ENCODE results near the gene LTA.

GRCh38 chr6:31528307-31528777 is 43.7 kb upstream of the LTA start:
- TF ChIP-seq CTCF (IDR thresholded peaks at IDR 0.05), result no peak
- TF ChIP-seq POLR2AphosphoS5 (IDR thresholded peaks at IDR 0.05), result no peak
- no peak for TF ChIP-seq POLR2A (IDR thresholded peaks at IDR 0.05)
